Right lobe of liver (tissue), 6 donors: Measurements from ENCODE around the gene MMAA. TPM values are rescaled to one million over a fixed set of nuclear protein-coding genes. Genes with fewer than 3 reads are reported as not detected.
"Not testable (repeated sequence)": the region's sequence is repeated elsewhere in the genome, so short reads cannot be mapped to it uniquely, and the experiment has no call there.

Experiments
- ATAC-seq, 4 donors: fragments of 200-7000 bp; cut with Tn5 transposase; one replicate each; pipeline ENCODE4 v1.9.1; 2020; ENCODE audit warnings: mild to moderate bottlenecking in 4 of 4, moderate library complexity in 4 of 4
- DNase-seq, 3 donors: peaks; one replicate each; pipeline ENCODE4 v3.0.0-alpha.2; 2020
- H3K27ac ChIP-seq, 3 donors: fragments of 200-600 bp; one replicate each; pipeline ENCODE4 v1.8.0; 2022
- H3K27me3 ChIP-seq, 2 donors: fragments of 200-600 bp; one replicate each; pipeline ENCODE4 v1.8.0; 2022
- H3K36me3 ChIP-seq, 4 donors: fragments of 200-600 bp; sonication (generic) in 1 of 4; one replicate each; pipeline versions ENCODE4 v1.5.1 to v1.8.0; 2017 to 2022; ENCODE audit warnings: control low read depth in 1 of 4
- H3K4me1 ChIP-seq, 4 donors: fragments of 200-600 bp; sonication (generic) in 1 of 4; one replicate each; pipeline versions ENCODE4 v1.5.1 to v1.8.0; 2017 to 2022; ENCODE audit warnings: control low read depth in 1 of 4
- H3K4me3 ChIP-seq, 3 donors: fragments of 200-600 bp; one replicate each; pipeline ENCODE4 v1.8.0; 2022
- H3K9me3 ChIP-seq, 4 donors: fragments of 200-600 bp; sonication (generic) in 1 of 4; one replicate each; pipeline versions ENCODE4 v1.5.1 to v1.8.0; 2017 to 2022; ENCODE audit warnings: control low read depth in 1 of 4
- POLR2A ChIP-seq: fragments of 450-650 bp; IDR thresholded peaks from one replicate; pipeline ENCODE4 v1.6.1; 2017; ENCODE audit warnings: antibody characterized with exemption, mild to moderate bottlenecking
- WGBS: methylation state at CpG from one replicate; pipeline ENCODE4 v1.1.6; 2018; ENCODE audit warnings: low coverage, low lambda C conversion rate; ENCODE audit not compliant: insufficient coverage; ENCODE audit errors: missing lambda C conversion rate; 5-methylcytosine and 5-hydroxymethylcytosine counted together
- intact Hi-C, 2 donors: fragments of 100-400 bp; cut with DNase I; formaldehyde crosslinking; loops; one replicate each; pipeline versions ENCODE4 v1.11.2 to v1.14.1; 2022
- long read RNA-seq: library from polyadenylated mRNA; unstranded; transcript quantifications from one replicate; pipeline ENCODE4 v2.0.0, GENCODE V29; 2019
- total RNA-seq, 6 experiments: library from RNA; depleted of rRNA in 2 of 6; stranded (reverse); fragments of >200 nt in 2 of 6; fragmentation: NEBNext Ultra II Directional in 3 of 6; extraction: Animal tissue kit (Norgen Biotek cat#: 25700) in 3 of 6; gene quantifications; one replicate each; pipeline versions ENCODE4 v1.1.0 to v1.2.4, GENCODE V29; 2016 to 2023
- TF ChIP-seq, protein P1 (sequence below), 4 donors: fragments of 200-600 bp in 3 of 4; fragments of 450-650 bp in 1 of 4; IDR thresholded peaks; one replicate each; pipeline versions ENCODE4 v1.5.1 to v1.8.0; 2016 to 2022; ENCODE audit warnings: antibody characterized with exemption in 4 of 4, mild to moderate bottlenecking in 2 of 4
- donor health status: DM: no; HTN: yes; CAD: no.
- donor health status: DM: no; HTN: no; CAD: no.
- donor health status: DM: no; HTN: no; CAD: no.
- donor health status: DM: no; HTN: yes; CAD: no.
- donor health status: DM: no; HTN: yes; CAD: no.

The MMAA gene
- total RNA-seq, result 10 to 100 TPM; 11.4 to 27.1 (median 20.7) TPM
- long read RNA-seq, result 0 reads

DNA sequence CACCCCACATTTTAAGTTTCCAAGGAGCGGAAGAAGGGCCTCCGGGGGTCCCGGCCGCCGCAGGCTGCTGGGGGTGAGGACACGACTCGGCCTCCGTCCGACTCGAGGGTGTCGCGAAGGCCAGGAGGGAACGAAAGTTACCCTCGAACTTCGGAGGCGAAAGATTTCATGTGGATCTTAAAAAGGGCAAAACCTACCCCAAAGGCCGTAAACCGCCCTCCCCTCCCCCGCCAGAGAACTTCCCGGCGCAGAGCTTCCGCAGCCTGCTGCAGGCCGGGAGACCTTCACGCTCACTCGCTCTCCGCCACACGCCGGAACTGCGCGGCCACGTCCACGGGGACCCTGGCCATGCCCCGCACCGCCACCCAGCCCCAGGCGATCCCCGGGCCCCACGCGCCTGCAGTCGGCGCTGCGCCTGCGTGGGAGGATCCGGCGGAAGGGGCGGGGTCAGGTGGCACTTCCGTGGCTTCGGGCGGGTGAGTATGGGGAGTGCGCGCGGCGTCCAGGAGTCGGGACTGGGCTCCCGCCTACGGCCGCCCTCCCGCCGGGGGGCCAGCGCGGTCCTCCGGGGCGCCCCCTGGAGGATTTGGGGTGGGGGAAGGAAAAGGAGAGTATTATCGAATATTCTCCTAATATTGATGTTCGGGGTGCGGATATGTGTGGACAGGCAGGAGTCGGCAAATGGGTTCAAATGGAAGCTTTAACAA is at the start of gene MMAA:
Gene MMAA, plus strand, starts transcription at position 454 of the 707 bp plus-strand sequence. CDS start 19,755 bp downstream, outside the sequence.
- under 1% methylated on average over 29 of the region's 66 CpGs for WGBS
- H3K9me3 ChIP-seq, result no peaks in the 10 kb centered on the region
- TF ChIP-seq POLR2A, result peak; percentile 99
- TF ChIP-seq, protein P1, sequence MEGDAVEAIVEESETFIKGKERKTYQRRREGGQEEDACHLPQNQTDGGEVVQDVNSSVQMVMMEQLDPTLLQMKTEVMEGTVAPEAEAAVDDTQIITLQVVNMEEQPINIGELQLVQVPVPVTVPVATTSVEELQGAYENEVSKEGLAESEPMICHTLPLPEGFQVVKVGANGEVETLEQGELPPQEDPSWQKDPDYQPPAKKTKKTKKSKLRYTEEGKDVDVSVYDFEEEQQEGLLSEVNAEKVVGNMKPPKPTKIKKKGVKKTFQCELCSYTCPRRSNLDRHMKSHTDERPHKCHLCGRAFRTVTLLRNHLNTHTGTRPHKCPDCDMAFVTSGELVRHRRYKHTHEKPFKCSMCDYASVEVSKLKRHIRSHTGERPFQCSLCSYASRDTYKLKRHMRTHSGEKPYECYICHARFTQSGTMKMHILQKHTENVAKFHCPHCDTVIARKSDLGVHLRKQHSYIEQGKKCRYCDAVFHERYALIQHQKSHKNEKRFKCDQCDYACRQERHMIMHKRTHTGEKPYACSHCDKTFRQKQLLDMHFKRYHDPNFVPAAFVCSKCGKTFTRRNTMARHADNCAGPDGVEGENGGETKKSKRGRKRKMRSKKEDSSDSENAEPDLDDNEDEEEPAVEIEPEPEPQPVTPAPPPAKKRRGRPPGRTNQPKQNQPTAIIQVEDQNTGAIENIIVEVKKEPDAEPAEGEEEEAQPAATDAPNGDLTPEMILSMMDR (IDR thresholded peaks at IDR 0.05), result peak; percentile 47 to 58 (median 52)
- ATAC-seq (peak; percentile 95 to 99 (median 96)), DNase-seq (peak; percentile 96 to 97 (median 96))
- H3K4me1 ChIP-seq, result peaks cover 0 to 17% (median 3%) of the 10 kb centered on the region in 4 donors
- peak within 1 kb of the TSS; percentile 72 to 75 (median 73) for H3K4me3 ChIP-seq
- intact Hi-C loops, result loop anchor here in 1 of 2 donors (10.0 kb wide), 1 partner anchor 384 kb away; no protein-coding TSS in a partner anchor
- H3K36me3 ChIP-seq, result no peaks in the 10 kb centered on the region
- H3K27me3 ChIP-seq, result no peaks in the 10 kb centered on the region
- peak within 1 kb of the TSS; percentile 94 to 97 (median 95) for H3K27ac ChIP-seq

DNA sequence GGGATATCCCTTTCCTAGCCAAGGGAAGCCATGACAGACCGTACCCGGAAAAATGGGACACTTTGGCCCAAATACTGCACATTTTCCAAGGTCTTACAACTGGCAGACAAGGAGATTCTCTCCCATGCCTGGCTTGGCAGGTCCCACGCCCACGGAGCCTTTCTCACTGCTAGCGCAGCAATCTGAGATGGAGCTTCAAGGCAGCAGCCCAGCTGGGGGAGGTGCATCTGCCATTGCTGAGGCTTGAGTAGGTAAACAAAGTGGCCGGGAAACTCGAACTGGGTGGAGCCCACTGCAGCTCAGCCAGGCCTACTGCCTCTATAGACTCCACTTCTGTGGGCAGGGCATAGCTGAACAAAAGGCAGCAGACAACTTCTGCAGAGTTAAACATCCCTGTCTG is 44.6 kb upstream of the MMAA start:
- H3K36me3 ChIP-seq, H3K9me3 ChIP-seq, H3K4me3 ChIP-seq, H3K4me1 ChIP-seq, ATAC-seq, DNase-seq, H3K27ac ChIP-seq, H3K27me3 ChIP-seq, intact Hi-C loops: not testable (repeated sequence)
- 33% methylated on average over 1 of the region's 7 CpGs for WGBS

DNA sequence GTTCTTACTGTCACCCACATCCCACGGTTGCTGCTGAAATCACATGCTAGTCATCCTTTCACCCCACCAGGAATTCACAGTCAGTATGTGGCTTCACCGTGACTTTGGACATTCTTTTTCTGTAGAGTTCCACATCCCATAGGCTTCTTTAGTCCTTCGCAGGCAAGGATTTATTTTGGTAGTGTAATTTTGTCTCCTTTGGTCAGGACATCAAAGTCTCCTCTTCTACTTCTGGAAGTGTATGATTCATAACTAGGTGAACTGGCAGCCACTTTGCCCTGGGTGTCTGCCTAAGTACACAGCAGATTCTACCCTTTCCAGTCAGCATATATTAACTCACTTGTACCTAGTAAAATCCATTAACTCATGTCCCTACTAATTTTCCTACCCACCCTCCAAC is 38.3 kb upstream of the MMAA start:
- no peak for TF ChIP-seq POLR2A
- TF ChIP-seq, protein P1 (IDR thresholded peaks at IDR 0.05), result no peak
- WGBS, result 75% methylated on average over 3 of the region's 3 CpGs
- H3K36me3 ChIP-seq, result no peaks in the 10 kb centered on the region
- H3K4me3 ChIP-seq, result no peak overlapping the region
- no peaks in the 10 kb centered on the region for H3K9me3 ChIP-seq
- ATAC-seq (peak in 3 of 4 donors; percentile 17 to 94 (median 36)), DNase-seq (peak in 1 of 3 donors; percentile 33)
- no peaks in the 10 kb centered on the region for H3K27me3 ChIP-seq
- intact Hi-C loops, result no loop called here
- H3K27ac ChIP-seq, result no peak overlapping the region
- no peaks in the 10 kb centered on the region for H3K4me1 ChIP-seq

DNA sequence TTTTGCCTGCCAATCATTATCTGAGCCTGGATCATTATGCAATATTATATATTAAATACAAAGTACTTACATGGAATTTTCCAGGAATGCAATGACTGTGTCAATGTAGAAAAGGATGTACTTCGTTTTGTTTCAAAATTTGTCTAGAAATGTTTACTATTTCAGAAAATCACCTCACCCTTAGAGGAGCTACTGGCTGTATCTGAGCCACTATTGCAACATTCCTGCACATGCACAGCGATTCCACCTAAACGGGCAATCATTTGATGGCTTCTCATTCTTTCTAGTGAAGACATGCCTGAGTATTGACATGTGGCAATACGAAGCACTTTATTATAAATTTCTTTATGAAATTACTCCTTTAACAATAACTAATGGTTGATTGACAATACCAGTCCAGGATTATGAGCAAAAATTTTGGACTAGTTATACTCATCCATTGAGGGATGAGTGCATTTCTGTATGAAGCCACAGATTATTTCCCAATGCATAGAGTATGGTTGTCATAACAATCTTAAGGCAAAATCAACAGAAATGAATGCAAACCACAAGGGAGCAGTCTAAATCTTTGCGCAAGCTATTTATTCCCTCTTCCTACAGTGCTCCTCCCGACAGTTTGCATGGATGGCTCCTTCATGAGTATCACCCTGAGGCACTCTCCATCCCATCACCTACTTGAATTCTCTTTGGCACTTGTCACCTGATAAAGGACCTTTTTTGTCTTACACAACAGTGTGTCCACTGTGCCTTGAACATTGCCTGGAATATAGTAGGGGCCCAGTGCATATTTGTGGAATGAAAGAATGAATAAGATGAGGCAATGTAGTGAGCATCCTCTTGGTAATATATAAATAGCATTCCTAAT is 35.8 kb upstream of the MMAA start:
- no peaks in the 10 kb centered on the region for H3K27me3 ChIP-seq
- no peak overlapping the region for H3K27ac ChIP-seq
- no peaks in the 10 kb centered on the region for H3K36me3 ChIP-seq
- WGBS, result 66% methylated on average over 6 of the region's 6 CpGs
- intact Hi-C loops, result no loop called here
- no peak for TF ChIP-seq POLR2A
- TF ChIP-seq, protein P1 (IDR thresholded peaks at IDR 0.05), result no peak
- H3K9me3 ChIP-seq, result no peaks in the 10 kb centered on the region
- no peak for ATAC-seq
- no peak for DNase-seq
- no peaks in the 10 kb centered on the region for H3K4me1 ChIP-seq
- H3K4me3 ChIP-seq, result no peak overlapping the region
